GM10248 (cell line): ENCODE results near the gene TGM2.

Source experiments
- CTCF ChIA-PET: fragments of 300-600 bp; sonication (Branson Sonifier 250); formaldehyde crosslinking; extraction: SDS; loops from one replicate; lab custom pipeline; 2021; ENCODE audit warnings: antibody characterized with exemption; lab: Yijun Ruan, JAX
- POLR2A ChIA-PET: fragments of 350-650 bp; sonication (Branson Sonifier 250); formaldehyde crosslinking; extraction: SDS; loops from one replicate; lab custom pipeline; 2020; ENCODE audit warnings: antibody characterized with exemption; lab: Yijun Ruan, JAX
- DNase-seq: peaks from one replicate; pipeline ENCODE4 v3.0.0; 2012; ENCODE audit errors: extremely low spot score
- CTCF ChIP-seq: IDR thresholded peaks from 2 replicates; pipeline ENCODE4 v1.5.1; 2012; ENCODE audit warnings: mild to moderate bottlenecking, low read depth; ENCODE audit errors: extremely low read depth, missing control alignments, control extremely low read depth

Gene TGM2

GRCh38 chr20:38156888-38157634, 8.0 kb downstream of the TGM2 start:
- no peak for DNase-seq
- CTCF ChIA-PET, result interaction anchor here (1.1 to 1.7 kb wide), 5 partner anchors 11 to 99 kb away, joined by 3 to 7 read pairs (median 3); no protein-coding TSS in a partner anchor
- POLR2A ChIA-PET, result no interaction called here
- no peak for TF ChIP-seq CTCF

- POLR2A ChIA-PET, result no interaction called here
- CTCF ChIA-PET, result interaction anchor here (1.0 to 1.7 kb wide), 4 partner anchors 10 to 99 kb away, joined by 3 to 7 read pairs (median 3); no protein-coding TSS in a partner anchor
- TF ChIP-seq CTCF, result no peak
- no peak for DNase-seq
These were observed 8.8 kb downstream of the TGM2 start for GRCh38 chr20:38156280-38156679.

- ChIA-PET POLR2A (no interaction called here), CTCF (interaction anchor here (1.0 to 1.9 kb wide), 3 partner anchors 8 to 98 kb away, joined by 3 to 11 read pairs (median 3); partner anchors contain the start of gene TGM2)
- DNase-seq, result no peak
- no peak for TF ChIP-seq CTCF
These were observed 9.3 kb downstream of the TGM2 start for GRCh38 chr20:38155811-38156210.

- CTCF ChIA-PET, result interaction anchor here (0.9 kb wide), 1 partner anchor 8 kb away, joined by 4 read pairs; no protein-coding TSS in a partner anchor
- no peak for DNase-seq
- POLR2A ChIA-PET, result no interaction called here
- no peak for TF ChIP-seq CTCF
These were observed 11.7 kb downstream of the TGM2 start for GRCh38 chr20:38153401-38153800.

- ChIA-PET POLR2A (no interaction called here), CTCF (interaction anchor here (1.0 to 2.6 kb wide), 5 partner anchors 9 to 95 kb away, joined by 3 to 12 read pairs (median 6); partner anchors contain the start of gene TGM2)
- TF ChIP-seq CTCF, result no peak
- no peak for DNase-seq
These were observed 12.3 kb downstream of the TGM2 start for GRCh38 chr20:38152621-38153221.

GRCh38 chr20:38152175-38152620, 12.9 kb downstream of the TGM2 start:
- POLR2A ChIA-PET, result no interaction called here
- peak; percentile 84 for DNase-seq
- CTCF ChIA-PET, result interaction anchor here (1.0 to 2.6 kb wide), 5 partner anchors 10 to 94 kb away, joined by 3 to 12 read pairs (median 6); partner anchors contain the start of gene TGM2
- no peak for TF ChIP-seq CTCF
